Stimulated activated CD8-positive, alpha-beta memory T cell treated with anti-CD3 and anti-CD28 coated beads, Interleukin-2, amount 100 ng/mL, for 48 hours (primary cell): Measurements from ENCODE around the gene ATP8A1.

Experiments used
- DNase-seq, 2 donors: peaks; one replicate each; pipeline ENCODE4 v3.0.0-alpha.2; 2020; ENCODE audit warnings: low read depth in 2 of 2

The ATP8A1 gene

GRCh38 chr4:42570221-42570620, 86.7 kb downstream of the ATP8A1 start:
- DNase-seq: no peak

- peak; percentile 6 to 24 for DNase-seq
These were observed 88.2 kb downstream of the ATP8A1 start for GRCh38 chr4:42568610-42569207.

- DNase-seq: no peak
These were observed 90.1 kb downstream of the ATP8A1 start for GRCh38 chr4:42566835-42567234.

- DNase-seq: no peak
These were observed 94.9 kb downstream of the ATP8A1 start for GRCh38 chr4:42562016-42562415.

- DNase-seq: no peak
These were observed 95.9 kb downstream of the ATP8A1 start for GRCh38 chr4:42561031-42561430.

- DNase-seq: no peak
These were observed 96.4 kb downstream of the ATP8A1 start for GRCh38 chr4:42560467-42560861.

GRCh38 chr4:42558156-42558555, 98.7 kb downstream of the ATP8A1 start:
- DNase-seq: no peak

GRCh38 chr4:42555828-42556227, 101.1 kb downstream of the ATP8A1 start:
- no peak for DNase-seq

- no peak for DNase-seq
These were observed 102.8 kb downstream of the ATP8A1 start for GRCh38 chr4:42554072-42554471.

- no peak for DNase-seq
These were observed 107.0 kb downstream of the ATP8A1 start for GRCh38 chr4:42549896-42550295.

- DNase-seq: no peak
These were observed 109.1 kb downstream of the ATP8A1 start for GRCh38 chr4:42547805-42548204.

GRCh38 chr4:42543762-42544161, 113.1 kb downstream of the ATP8A1 start:
- no peak for DNase-seq

GRCh38 chr4:42543126-42543525, 113.8 kb downstream of the ATP8A1 start:
- DNase-seq: no peak

- DNase-seq: no peak
These were observed 115.3 kb downstream of the ATP8A1 start for GRCh38 chr4:42541647-42542046.

GRCh38 chr4:42533042-42533441, 123.9 kb downstream of the ATP8A1 start:
- DNase-seq: no peak

- no peak for DNase-seq
These were observed 125.4 kb downstream of the ATP8A1 start for GRCh38 chr4:42531341-42532030.

- DNase-seq: no peak
These were observed 133.7 kb downstream of the ATP8A1 start for GRCh38 chr4:42523066-42523718.

GRCh38 chr4:42519803-42520417, 137.0 kb downstream of the ATP8A1 start:
- DNase-seq: peak in 1 of 2 donors; percentile 13

GRCh38 chr4:42515156-42515884, 141.6 kb downstream of the ATP8A1 start:
- DNase-seq: no peak

- DNase-seq: no peak
These were observed 143.0 kb downstream of the ATP8A1 start for GRCh38 chr4:42513748-42514492.

- DNase-seq: no peak
These were observed 144.7 kb downstream of the ATP8A1 start for GRCh38 chr4:42512226-42512625.
